ENCODE results near the gene TOR3A. TPM values are rescaled to one million over a fixed set of nuclear protein-coding genes. Genes with fewer than 3 reads are reported as not detected.

Gene TOR3A
- total RNA-seq, 1 donor from 2014 or later = 14.5 TPM

DNA sequence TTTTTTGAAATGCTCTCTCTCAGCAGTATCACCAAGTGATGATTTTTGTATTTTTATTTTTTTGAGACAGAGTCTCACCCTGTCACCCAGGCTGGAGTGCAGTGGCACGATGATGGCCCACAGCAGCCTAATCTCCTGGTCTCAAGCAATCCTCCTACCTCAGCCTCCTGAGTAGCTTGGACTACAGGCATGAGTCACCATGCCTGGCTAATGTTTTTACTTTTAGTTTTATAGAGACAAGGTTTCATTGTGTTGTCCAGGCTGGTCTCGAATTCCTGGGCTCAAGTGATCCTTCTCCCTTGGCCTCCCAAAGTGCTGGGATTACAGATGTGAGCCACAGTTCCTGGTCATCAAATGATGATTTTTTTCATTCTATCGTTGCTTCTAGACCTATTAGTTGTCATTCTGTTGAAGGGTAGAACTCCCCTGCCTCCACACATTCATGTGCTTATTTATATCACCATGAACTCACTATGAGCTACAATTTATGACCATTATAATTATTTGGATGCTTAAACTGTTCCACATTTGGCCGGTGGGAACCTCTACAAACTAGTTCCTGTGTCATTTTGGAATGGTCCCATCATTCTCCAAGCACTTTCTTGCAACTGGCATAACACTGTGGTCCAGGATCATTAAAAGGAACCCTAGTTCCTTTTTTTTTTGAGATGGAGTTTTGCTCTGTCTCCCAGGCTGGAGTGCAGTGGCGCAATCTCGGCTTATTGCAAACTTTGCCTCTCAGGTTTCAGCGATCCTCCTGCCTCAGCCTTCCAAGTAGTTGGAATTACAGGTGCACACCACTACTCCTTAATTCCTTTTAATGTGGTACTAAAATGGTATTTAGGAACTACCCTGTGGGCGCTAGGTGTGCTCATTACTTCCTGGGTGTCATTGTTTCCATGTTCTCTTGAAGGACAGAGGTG, 20.2 kb upstream of the TOR3A start:
- no peak for DNase-seq (ENCODE audit: low read depth)
- H3K27ac Mint-ChIP-seq (ENCODE audit: unreplicated experiment) = no peak overlapping the region

DNA sequence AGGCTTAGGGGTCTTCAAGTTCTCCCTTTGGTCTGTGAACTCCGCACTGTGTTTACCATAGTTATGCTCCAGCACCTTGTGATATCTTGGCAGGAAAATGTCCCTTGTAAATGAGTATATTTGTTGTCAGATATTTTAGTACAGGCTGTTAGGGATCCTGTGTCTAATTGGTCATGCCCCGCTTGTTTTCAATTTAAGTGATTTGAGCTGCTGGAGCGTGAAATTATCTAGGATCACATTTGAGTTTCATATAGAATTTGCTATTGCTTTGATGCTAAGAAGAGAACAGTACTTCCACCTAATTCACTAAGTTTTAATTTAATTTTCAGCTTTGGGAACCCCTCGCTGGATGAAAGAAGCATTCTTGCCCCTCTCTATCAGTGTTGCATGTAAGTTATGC, 15.4 kb upstream of the TOR3A start:
- Histone ChIP-seq H4K20me1 (ENCODE audit: insufficient read depth, low read length) (no peaks in the 10 kb centered on the region), H3K9me3 (ENCODE audit: insufficient read depth, low read depth, low read length) (no peaks in the 10 kb centered on the region), H3K9ac (ENCODE audit: low read length) (no peak overlapping the region), H3K4me2 (ENCODE audit: low read length) (no peak overlapping the region), H2AFZ (ENCODE audit: low read depth, low read length) (no peak overlapping the region), H3K27ac (ENCODE audit: low read depth, low read length) (no peak overlapping the region), H3K27me3 (ENCODE audit: insufficient read depth, low read length) (no peaks in the 10 kb centered on the region), H3K79me2 (ENCODE audit: insufficient read depth, low read length) (no peaks in the 10 kb centered on the region), H3K4me3 (ENCODE audit: insufficient read depth, low read depth, low read length) (no peak overlapping the region), H3K36me3 (ENCODE audit: insufficient read depth, low read length) (peaks cover 3% of the 10 kb centered on the region), H3K4me1 (ENCODE audit: insufficient read depth, low read length) (no peaks in the 10 kb centered on the region)
- H3K4me3 Mint-ChIP-seq (ENCODE audit: unreplicated experiment) = no peak overlapping the region
- TF ChIP-seq, protein P1, sequence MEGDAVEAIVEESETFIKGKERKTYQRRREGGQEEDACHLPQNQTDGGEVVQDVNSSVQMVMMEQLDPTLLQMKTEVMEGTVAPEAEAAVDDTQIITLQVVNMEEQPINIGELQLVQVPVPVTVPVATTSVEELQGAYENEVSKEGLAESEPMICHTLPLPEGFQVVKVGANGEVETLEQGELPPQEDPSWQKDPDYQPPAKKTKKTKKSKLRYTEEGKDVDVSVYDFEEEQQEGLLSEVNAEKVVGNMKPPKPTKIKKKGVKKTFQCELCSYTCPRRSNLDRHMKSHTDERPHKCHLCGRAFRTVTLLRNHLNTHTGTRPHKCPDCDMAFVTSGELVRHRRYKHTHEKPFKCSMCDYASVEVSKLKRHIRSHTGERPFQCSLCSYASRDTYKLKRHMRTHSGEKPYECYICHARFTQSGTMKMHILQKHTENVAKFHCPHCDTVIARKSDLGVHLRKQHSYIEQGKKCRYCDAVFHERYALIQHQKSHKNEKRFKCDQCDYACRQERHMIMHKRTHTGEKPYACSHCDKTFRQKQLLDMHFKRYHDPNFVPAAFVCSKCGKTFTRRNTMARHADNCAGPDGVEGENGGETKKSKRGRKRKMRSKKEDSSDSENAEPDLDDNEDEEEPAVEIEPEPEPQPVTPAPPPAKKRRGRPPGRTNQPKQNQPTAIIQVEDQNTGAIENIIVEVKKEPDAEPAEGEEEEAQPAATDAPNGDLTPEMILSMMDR (IDR thresholded peaks at IDR 0.05; ENCODE audit: insufficient read depth, low read depth, low read length) = no peak
- no peak for TF ChIP-seq EZH2 (IDR thresholded peaks at IDR 0.05; ENCODE audit: insufficient read depth, low read length)
- no peak overlapping the region for H3K27ac Mint-ChIP-seq (ENCODE audit: unreplicated experiment)
- H3K9me3 Mint-ChIP-seq (ENCODE audit: unreplicated experiment) = no peaks in the 10 kb centered on the region
- H3K4me1 Mint-ChIP-seq (ENCODE audit: low read depth, unreplicated experiment) = no peaks in the 10 kb centered on the region
- H3K27me3 Mint-ChIP-seq (ENCODE audit: low read depth, unreplicated experiment) = no peaks in the 10 kb centered on the region
- no peak for DNase-seq (ENCODE audit: low read depth)
- no peak for FAIRE-seq
- peaks cover 12% of the 10 kb centered on the region for H3K36me3 Mint-ChIP-seq (ENCODE audit: low read depth, unreplicated experiment)

More for the DNA sequence above, 20.2 kb upstream of the TOR3A start:
- H3K27ac ChIP-seq (ENCODE audit: low read depth, low read length) = no peak overlapping the region
- no peak for TF ChIP-seq EZH2 (IDR thresholded peaks at IDR 0.05; ENCODE audit: insufficient read depth, low read length)
- TF ChIP-seq, protein P1 (IDR thresholded peaks at IDR 0.05; ENCODE audit: insufficient read depth, low read depth, low read length) = no peak
- H3K27me3 ChIP-seq (ENCODE audit: insufficient read depth, low read length) = no peaks in the 10 kb centered on the region
- no peak for FAIRE-seq
- no peak overlapping the region for H3K9ac ChIP-seq (ENCODE audit: low read length)
- H3K4me1 ChIP-seq (ENCODE audit: insufficient read depth, low read length) = peaks cover 5% of the 10 kb centered on the region
- Mint-ChIP-seq H3K27me3 (ENCODE audit: low read depth, unreplicated experiment) (no peaks in the 10 kb centered on the region), H3K4me3 (ENCODE audit: unreplicated experiment) (no peak overlapping the region), H3K36me3 (ENCODE audit: low read depth, unreplicated experiment) (peaks cover 9% of the 10 kb centered on the region), H3K9me3 (ENCODE audit: unreplicated experiment) (no peaks in the 10 kb centered on the region), H3K4me1 (ENCODE audit: low read depth, unreplicated experiment) (peaks cover 17% of the 10 kb centered on the region)
- H3K4me2 ChIP-seq (ENCODE audit: low read length) = no peak overlapping the region
- no peak overlapping the region for H2AFZ ChIP-seq (ENCODE audit: low read depth, low read length)
- H3K36me3 ChIP-seq (ENCODE audit: insufficient read depth, low read length) = peaks cover 3% of the 10 kb centered on the region
- H3K9me3 ChIP-seq (ENCODE audit: insufficient read depth, low read depth, low read length) = no peaks in the 10 kb centered on the region
- H4K20me1 ChIP-seq (ENCODE audit: insufficient read depth, low read length) = no peaks in the 10 kb centered on the region
- H3K79me2 ChIP-seq (ENCODE audit: insufficient read depth, low read length) = no peaks in the 10 kb centered on the region
- no peak overlapping the region for H3K4me3 ChIP-seq (ENCODE audit: insufficient read depth, low read depth, low read length)

DNA sequence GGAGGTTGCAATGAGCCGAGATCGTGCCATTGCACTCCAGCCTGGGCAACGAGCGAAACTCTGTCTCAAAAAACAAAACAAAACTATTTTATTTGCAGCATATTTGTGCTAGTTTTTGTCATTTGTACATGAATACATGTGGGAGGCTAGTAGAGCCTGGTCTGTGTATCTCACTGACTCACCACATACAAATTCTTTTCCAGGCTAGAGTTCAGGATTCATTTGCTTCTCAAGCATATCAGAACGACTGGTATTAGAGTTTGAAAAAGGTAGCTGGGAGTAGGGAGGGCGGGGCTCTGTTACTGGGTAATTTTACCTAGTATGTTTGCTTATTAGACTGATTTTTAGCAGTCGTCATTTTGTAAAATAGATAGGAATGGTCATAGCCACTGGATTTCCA, 4.5 kb upstream of the TOR3A start:
- Histone ChIP-seq H3K4me3 (ENCODE audit: insufficient read depth, low read depth, low read length) (no peak overlapping the region), H3K4me2 (ENCODE audit: low read length) (peak overlapping the region; percentile 0), H4K20me1 (ENCODE audit: insufficient read depth, low read length) (no peaks in the 10 kb centered on the region), H3K9ac (ENCODE audit: low read length) (no peak overlapping the region), H3K79me2 (ENCODE audit: insufficient read depth, low read length) (no peaks in the 10 kb centered on the region), H2AFZ (ENCODE audit: low read depth, low read length) (no peak overlapping the region), H3K27ac (ENCODE audit: low read depth, low read length) (no peak overlapping the region), H3K27me3 (ENCODE audit: insufficient read depth, low read length) (no peaks in the 10 kb centered on the region), H3K9me3 (ENCODE audit: insufficient read depth, low read depth, low read length) (no peaks in the 10 kb centered on the region), H3K4me1 (ENCODE audit: insufficient read depth, low read length) (peaks cover 15% of the 10 kb centered on the region), H3K36me3 (ENCODE audit: insufficient read depth, low read length) (peaks cover 7% of the 10 kb centered on the region)
- DNase-seq (ENCODE audit: low read depth) = peak; percentile 66
- TF ChIP-seq EZH2 (IDR thresholded peaks at IDR 0.05; ENCODE audit: insufficient read depth, low read length) = no peak
- TF ChIP-seq, protein P1 (IDR thresholded peaks at IDR 0.05; ENCODE audit: insufficient read depth, low read depth, low read length) = no peak
- Mint-ChIP-seq H3K27ac (ENCODE audit: unreplicated experiment) (no peak overlapping the region), H3K27me3 (ENCODE audit: low read depth, unreplicated experiment) (no peaks in the 10 kb centered on the region), H3K4me3 (ENCODE audit: unreplicated experiment) (no peak overlapping the region), H3K36me3 (ENCODE audit: low read depth, unreplicated experiment) (no peaks in the 10 kb centered on the region), H3K4me1 (ENCODE audit: low read depth, unreplicated experiment) (peaks cover 26% of the 10 kb centered on the region), H3K9me3 (ENCODE audit: unreplicated experiment) (no peaks in the 10 kb centered on the region)
- no peak for FAIRE-seq
